Neural cell (in vitro differentiated cells): ENCODE data around the gene TTLL5. TPM values are rescaled to one million over a fixed set of nuclear protein-coding genes. Genes with fewer than 3 reads are reported as not detected.

Source experiments
- H2AFZ ChIP-seq: fragments of 200-600, 300-800 bp; sonication (generic), shearing (Covaris generic); 2 replicates; pipeline ENCODE4 v1.6.0; 2014; ENCODE audit warnings: low read depth, mild to moderate bottlenecking, antibody characterized with exemption, low read length, moderate library complexity
- H3F3A ChIP-seq: fragments of 200-600 bp; shearing (Covaris generic); 2 replicates; pipeline ENCODE4 v1.6.1; 2016; ENCODE audit warnings: mild to moderate bottlenecking, moderate library complexity, mixed read lengths, antibody characterized with exemption, low read length; ENCODE audit not compliant: insufficient read depth, poor library complexity, severe bottlenecking
- H3K27ac ChIP-seq: fragments of 200-600, 300-800 bp; sonication (generic), shearing (Covaris generic); 2 replicates; pipeline ENCODE4 v1.5.1; 2014; ENCODE audit warnings: mild to moderate bottlenecking, low read length, moderate library complexity
- H3K27me3 ChIP-seq: fragments of 300-800, 200-600 bp; sonication (generic), shearing (Covaris generic); 2 replicates; pipeline ENCODE4 v1.6.0; 2014; ENCODE audit warnings: mild to moderate bottlenecking, low read depth, low read length, moderate library complexity; ENCODE audit not compliant: insufficient read depth
- H3K36me3 ChIP-seq: fragments of 300-800, 200-600 bp; sonication (generic), shearing (Covaris generic); 2 replicates; pipeline ENCODE4 v1.5.1; 2014; ENCODE audit warnings: mild to moderate bottlenecking, antibody characterized with exemption, low read length, moderate library complexity; ENCODE audit not compliant: insufficient read depth
- H3K4me2 ChIP-seq: fragments of 300-800, 200-600 bp; sonication (generic), shearing (Covaris generic); 2 replicates; pipeline ENCODE4 v1.6.0; 2014; ENCODE audit warnings: mild to moderate bottlenecking, low read length
- H3K4me3 ChIP-seq: fragments of 300-800, 200-600 bp; sonication (generic), shearing (Covaris generic); 2 replicates; pipeline ENCODE4 v1.5.1; 2014; ENCODE audit warnings: mild to moderate bottlenecking, low read length, moderate library complexity
- H3K79me2 ChIP-seq: fragments of 200-600 bp; shearing (Covaris generic); replicated peaks from 2 replicates; pipeline ENCODE4 v1.6.0; 2014; ENCODE audit warnings: mild to moderate bottlenecking, low read length, moderate library complexity; ENCODE audit not compliant: insufficient read depth
- H3K9ac ChIP-seq: fragments of 300-800, 200-600 bp; sonication (generic), shearing (Covaris generic); 2 replicates; pipeline ENCODE4 v1.6.1; 2016; ENCODE audit warnings: mild to moderate bottlenecking, low read length, mixed read lengths
- H3K9me2 ChIP-seq: fragments of 200-600 bp; shearing (Covaris generic); 2 replicates; pipeline ENCODE4 v1.6.1; 2016; ENCODE audit warnings: mild to moderate bottlenecking, low read length, mixed read lengths; ENCODE audit not compliant: insufficient read depth
- H3K9me3 ChIP-seq: fragments of 200-600, 300-800 bp; sonication (generic), shearing (Covaris generic); 2 replicates; pipeline ENCODE4 v1.6.1; 2016; ENCODE audit warnings: mild to moderate bottlenecking, mixed run types, low read length, moderate library complexity, mixed read lengths
- H4K20me1 ChIP-seq: fragments of 200-600 bp; shearing (Covaris generic); 2 replicates; pipeline ENCODE4 v1.6.1; 2016; ENCODE audit warnings: mild to moderate bottlenecking, mixed run types; ENCODE audit not compliant: insufficient read depth
- EP300 ChIP-seq: fragments of 450-650 bp; conservative IDR thresholded peaks from 2 replicates; pipeline ENCODE4 v1.6.1; 2014; ENCODE audit warnings: antibody characterized with exemption, mild to moderate bottlenecking, moderate library complexity; ENCODE audit not compliant: poor library complexity, severe bottlenecking
- EZH2 ChIP-seq: fragments of 200-600, 300-800 bp; shearing (Covaris generic), sonication (generic); IDR thresholded peaks from 2 replicates; pipeline ENCODE4 v1.6.1; 2014; ENCODE audit warnings: antibody characterized with exemption, low read length, borderline replicate concordance, mild to moderate bottlenecking; ENCODE audit not compliant: insufficient read depth, poor library complexity, severe bottlenecking
- MXI1 ChIP-seq: fragments of 450-650 bp; conservative IDR thresholded peaks from 2 replicates; pipeline ENCODE4 v1.6.1; 2014; ENCODE audit warnings: antibody characterized with exemption, mild to moderate bottlenecking; ENCODE audit not compliant: poor library complexity, severe bottlenecking
- POLR2AphosphoS5 ChIP-seq: IDR thresholded peaks from 2 replicates; pipeline ENCODE4 v1.6.1; 2012
- RAD21 ChIP-seq: fragments of 450-650 bp; conservative IDR thresholded peaks from 2 replicates; pipeline ENCODE4 v1.6.1; 2014; ENCODE audit warnings: antibody characterized with exemption, mild to moderate bottlenecking, moderate library complexity
- SMC3 ChIP-seq: fragments of 450-650 bp; conservative IDR thresholded peaks from 2 replicates; pipeline ENCODE4 v1.6.1; 2014; ENCODE audit warnings: antibody characterized with exemption, mild to moderate bottlenecking, moderate library complexity; ENCODE audit not compliant: poor library complexity
- TAF1 ChIP-seq: IDR thresholded peaks from 2 replicates; pipeline ENCODE4 v1.6.1; 2012; ENCODE audit warnings: low read depth
- polyA plus RNA-seq: library from polyadenylated mRNA; depleted of rRNA; stranded (reverse); fragments of >200 nt; gene quantifications from 2 replicates; pipeline ENCODE4 v1.2.3, GENCODE V29; 2014
- TF ChIP-seq, protein P1 (sequence below): IDR thresholded peaks from 2 replicates; pipeline ENCODE4 v1.6.1; 2012; ENCODE audit warnings: borderline replicate concordance
- TF ChIP-seq, protein P2 (sequence below): fragments of 450-650 bp; IDR thresholded peaks from 2 replicates; pipeline ENCODE4 v1.5.1; 2014; ENCODE audit warnings: antibody characterized with exemption, mild to moderate bottlenecking, moderate library complexity; ENCODE audit not compliant: poor library complexity, severe bottlenecking

TTLL5 gene
- polyA plus RNA-seq, 1 donor from 2014 or later = 8.2 TPM

DNA sequence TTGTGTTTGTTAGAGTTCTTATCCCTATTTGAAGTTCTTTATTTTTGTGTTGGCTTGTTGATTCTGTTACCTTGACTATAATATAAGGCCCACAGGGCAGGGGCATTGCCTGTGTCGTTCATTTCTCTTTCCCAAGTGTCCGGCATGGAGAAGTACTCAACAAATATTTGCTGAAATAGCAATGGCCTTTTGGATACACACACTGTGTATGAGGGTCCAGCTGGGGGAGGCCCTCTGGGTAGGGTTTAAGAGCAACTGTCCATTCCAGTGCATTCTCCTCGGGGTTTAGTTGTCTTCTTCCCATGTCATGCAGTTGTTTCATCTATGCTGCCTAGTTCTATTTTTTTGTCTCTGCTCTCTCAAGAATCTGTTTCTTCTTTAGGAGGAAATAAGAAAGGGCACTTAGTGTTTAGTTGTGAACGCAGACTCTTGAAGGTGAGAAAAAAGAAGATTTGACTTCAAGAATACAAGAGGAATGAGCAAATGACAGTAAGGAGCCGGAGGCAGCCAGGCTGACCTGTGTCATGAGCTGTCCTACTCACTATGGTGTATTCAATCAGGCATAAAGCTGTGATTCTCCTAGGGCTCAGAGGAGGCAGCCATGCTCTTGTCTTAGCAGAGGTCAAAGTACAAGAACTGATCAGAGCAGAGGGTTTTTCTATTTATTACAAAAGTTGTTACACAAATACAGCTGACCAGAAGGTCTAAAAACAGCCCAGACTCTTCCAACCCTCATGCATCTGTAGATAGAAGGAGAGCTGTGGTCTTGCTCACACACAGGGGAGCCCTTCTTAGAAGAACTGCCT is 10.6 kb upstream of the TTLL5 start:
- Histone ChIP-seq H3K27me3 (no peaks in the 10 kb centered on the region), H3K9ac (no peak overlapping the region), H3K9me3 (no peaks in the 10 kb centered on the region), H3K27ac (no peak overlapping the region), H3K9me2 (no peaks in the 10 kb centered on the region), H4K20me1 (no peaks in the 10 kb centered on the region), H2AFZ (no peak overlapping the region), H3K36me3 (no peaks in the 10 kb centered on the region), H3K4me2 (no peak overlapping the region), H3K79me2 (no peaks in the 10 kb centered on the region), H3K4me3 (no peak overlapping the region), H3F3A (no peaks in the 10 kb centered on the region)
- no peak for TF ChIP-seq POLR2AphosphoS5
- no peak for TF ChIP-seq SMC3
- no peak for TF ChIP-seq RAD21

DNA sequence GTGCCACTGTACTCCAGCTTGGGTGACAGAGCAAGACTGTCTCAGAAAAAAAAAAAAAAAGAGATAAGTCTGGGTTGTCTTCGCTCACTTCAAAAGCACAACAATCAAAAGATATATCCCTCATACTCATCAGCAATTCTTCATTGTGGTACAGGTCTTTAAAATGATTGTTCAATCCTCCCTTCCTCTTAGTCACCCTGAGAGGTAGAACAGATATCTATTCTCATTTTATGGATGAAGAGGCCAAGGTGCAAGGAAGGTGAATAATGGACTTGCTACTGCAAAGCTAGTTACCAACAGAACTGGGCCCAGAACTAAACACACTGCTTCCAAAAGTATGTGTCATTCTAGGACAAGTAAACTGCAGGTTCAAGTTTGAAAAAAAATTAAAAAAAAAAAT is 7.5 kb upstream of the TTLL5 start:
- H3K4me3 ChIP-seq = no peak overlapping the region
- H3K9me2 ChIP-seq = no peaks in the 10 kb centered on the region
- H3K9me3 ChIP-seq = no peaks in the 10 kb centered on the region
- H4K20me1 ChIP-seq = no peaks in the 10 kb centered on the region
- H3K27ac ChIP-seq = no peak overlapping the region
- peaks cover 3% of the 10 kb centered on the region for H3K79me2 ChIP-seq
- H3K4me2 ChIP-seq = no peak overlapping the region
- no peaks in the 10 kb centered on the region for H3K27me3 ChIP-seq
- no peak overlapping the region for H2AFZ ChIP-seq
- H3K36me3 ChIP-seq = no peaks in the 10 kb centered on the region
- TF ChIP-seq EP300 = no peak
- TF ChIP-seq, protein P1, sequence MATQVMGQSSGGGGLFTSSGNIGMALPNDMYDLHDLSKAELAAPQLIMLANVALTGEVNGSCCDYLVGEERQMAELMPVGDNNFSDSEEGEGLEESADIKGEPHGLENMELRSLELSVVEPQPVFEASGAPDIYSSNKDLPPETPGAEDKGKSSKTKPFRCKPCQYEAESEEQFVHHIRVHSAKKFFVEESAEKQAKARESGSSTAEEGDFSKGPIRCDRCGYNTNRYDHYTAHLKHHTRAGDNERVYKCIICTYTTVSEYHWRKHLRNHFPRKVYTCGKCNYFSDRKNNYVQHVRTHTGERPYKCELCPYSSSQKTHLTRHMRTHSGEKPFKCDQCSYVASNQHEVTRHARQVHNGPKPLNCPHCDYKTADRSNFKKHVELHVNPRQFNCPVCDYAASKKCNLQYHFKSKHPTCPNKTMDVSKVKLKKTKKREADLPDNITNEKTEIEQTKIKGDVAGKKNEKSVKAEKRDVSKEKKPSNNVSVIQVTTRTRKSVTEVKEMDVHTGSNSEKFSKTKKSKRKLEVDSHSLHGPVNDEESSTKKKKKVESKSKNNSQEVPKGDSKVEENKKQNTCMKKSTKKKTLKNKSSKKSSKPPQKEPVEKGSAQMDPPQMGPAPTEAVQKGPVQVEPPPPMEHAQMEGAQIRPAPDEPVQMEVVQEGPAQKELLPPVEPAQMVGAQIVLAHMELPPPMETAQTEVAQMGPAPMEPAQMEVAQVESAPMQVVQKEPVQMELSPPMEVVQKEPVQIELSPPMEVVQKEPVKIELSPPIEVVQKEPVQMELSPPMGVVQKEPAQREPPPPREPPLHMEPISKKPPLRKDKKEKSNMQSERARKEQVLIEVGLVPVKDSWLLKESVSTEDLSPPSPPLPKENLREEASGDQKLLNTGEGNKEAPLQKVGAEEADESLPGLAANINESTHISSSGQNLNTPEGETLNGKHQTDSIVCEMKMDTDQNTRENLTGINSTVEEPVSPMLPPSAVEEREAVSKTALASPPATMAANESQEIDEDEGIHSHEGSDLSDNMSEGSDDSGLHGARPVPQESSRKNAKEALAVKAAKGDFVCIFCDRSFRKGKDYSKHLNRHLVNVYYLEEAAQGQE = no peak
- no peak for TF ChIP-seq TAF1
- TF ChIP-seq POLR2AphosphoS5 = no peak
- no peak for TF ChIP-seq SMC3
- no peak for TF ChIP-seq EZH2
- TF ChIP-seq RAD21 = no peak
- no peak for TF ChIP-seq MXI1
- TF ChIP-seq, protein P2, sequence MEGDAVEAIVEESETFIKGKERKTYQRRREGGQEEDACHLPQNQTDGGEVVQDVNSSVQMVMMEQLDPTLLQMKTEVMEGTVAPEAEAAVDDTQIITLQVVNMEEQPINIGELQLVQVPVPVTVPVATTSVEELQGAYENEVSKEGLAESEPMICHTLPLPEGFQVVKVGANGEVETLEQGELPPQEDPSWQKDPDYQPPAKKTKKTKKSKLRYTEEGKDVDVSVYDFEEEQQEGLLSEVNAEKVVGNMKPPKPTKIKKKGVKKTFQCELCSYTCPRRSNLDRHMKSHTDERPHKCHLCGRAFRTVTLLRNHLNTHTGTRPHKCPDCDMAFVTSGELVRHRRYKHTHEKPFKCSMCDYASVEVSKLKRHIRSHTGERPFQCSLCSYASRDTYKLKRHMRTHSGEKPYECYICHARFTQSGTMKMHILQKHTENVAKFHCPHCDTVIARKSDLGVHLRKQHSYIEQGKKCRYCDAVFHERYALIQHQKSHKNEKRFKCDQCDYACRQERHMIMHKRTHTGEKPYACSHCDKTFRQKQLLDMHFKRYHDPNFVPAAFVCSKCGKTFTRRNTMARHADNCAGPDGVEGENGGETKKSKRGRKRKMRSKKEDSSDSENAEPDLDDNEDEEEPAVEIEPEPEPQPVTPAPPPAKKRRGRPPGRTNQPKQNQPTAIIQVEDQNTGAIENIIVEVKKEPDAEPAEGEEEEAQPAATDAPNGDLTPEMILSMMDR = no peak
- H3K9ac ChIP-seq = no peak overlapping the region
- no peaks in the 10 kb centered on the region for H3F3A ChIP-seq
